ENCODE data around the gene TPM3.
"Not testable (repeated sequence)": the region's sequence is repeated elsewhere in the genome, so short reads cannot be mapped to it uniquely, and the experiment has no call there.

The TPM3 gene

DNA sequence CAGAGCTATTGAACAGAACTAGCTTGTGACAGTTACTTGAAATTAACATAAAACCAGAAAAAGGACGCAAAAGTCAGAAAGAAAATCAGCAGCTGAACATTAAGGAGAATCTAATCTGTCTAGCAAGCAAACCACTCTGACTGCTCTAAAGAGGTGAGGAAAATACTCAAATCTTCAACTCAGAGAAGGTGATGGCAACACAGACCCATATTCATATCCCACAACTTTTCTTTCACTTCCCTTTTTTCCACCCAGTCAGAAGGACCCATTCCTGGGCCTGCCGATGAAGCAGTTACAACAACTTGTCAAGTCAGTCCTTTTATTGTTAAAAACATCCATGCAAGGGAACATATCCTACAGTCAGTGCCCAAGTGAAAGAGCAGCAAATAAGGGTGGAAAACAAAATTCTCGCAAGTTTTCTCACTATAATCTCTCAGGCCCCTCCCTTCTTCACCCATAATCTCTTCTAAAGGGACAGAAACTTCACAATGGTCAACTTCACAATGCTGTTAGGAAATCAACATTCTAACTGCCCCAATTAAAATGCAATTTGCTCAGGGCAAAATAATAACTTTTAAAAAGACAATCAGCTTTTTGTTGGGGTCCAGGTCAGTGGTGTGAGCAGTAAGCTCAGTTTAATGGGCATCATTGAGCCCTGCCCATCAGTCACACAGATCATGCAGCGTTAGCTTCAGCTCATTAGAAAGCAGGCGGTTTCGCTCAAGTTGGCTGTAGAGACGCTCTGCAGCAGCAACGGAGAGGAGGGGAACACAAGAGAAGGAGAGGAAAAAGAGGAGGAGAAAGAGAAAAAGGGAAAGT, 33.4 kb downstream of the TPM3 start:
- no peak for DNase-seq

GRCh38 chr1:154157520-154158306, 34.2 kb downstream of the TPM3 start:
- DNase-seq, result peak; percentile 58

DNA sequence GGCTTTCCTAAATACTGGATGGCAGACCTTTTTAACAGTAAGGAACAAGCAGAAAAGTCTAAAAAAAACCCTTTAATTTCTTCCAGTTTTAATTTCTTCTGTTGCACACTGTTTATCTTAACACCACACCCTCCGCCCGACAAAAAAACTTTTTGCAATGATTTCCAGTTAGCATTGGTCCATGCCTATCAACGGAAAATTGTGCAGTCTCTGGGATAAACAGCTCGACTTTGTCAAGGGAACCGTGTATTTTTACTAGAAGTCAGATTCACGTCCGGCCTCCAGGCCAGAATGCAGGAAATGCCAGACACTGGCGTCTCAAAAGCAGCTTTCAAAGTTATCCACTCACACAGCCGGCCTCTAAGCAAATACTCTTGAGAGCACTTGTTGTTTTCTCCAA, 36.6 kb downstream of the TPM3 start:
- DNase-seq, result no peak

- no peak for DNase-seq
These were observed 37.2 kb downstream of the TPM3 start, which contains the start of gene NUP210L for GRCh38 chr1:154154534-154155191. NUP210L (minus strand) TSS chr1:154155073.

GRCh38 chr1:154154053-154154452, 37.8 kb downstream of the TPM3 start:
- DNase-seq, result no peak

DNA sequence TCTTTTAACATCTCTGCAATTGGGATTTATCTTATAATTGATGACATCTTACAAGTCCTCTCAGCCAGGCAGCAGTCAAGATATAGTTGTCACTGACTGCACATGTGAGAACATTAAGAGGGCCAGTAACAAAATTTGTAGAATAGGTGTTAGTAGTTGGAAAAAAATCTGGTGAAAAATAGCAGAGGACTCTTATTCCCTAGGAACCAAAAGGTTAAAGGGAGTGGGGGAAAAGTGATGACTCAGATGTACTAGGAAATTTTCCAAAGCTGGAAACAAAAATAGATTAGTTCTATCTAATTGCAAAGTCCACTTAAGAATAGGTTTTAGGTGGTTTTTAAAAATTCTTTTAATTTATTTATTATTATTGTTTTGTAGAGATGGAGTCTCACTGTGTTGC, 40.6 kb downstream of the TPM3 start:
- no peak for DNase-seq

DNA sequence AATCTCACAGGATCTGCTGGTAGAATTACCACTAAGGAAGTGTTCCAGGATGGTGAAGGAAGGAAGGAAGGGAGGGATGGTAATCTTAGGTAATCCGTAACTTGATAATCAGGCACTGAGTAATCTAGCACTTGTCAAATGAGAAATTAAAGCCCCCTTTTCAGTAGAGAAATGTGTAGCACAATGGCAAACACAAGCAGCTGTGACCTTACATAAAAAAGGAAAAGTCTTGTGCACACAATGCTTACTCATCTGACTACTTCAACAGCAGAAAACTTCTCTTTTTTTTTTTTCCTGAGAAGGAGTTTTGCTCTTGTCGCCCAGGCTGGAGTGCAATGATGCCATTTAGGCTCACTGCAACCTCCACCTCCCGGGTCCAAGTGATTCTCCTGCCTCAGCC, 43.1 kb downstream of the TPM3 start:
- no peak for DNase-seq

GRCh38 chr1:154147505-154147904, 44.4 kb downstream of the TPM3 start:
- not testable (repeated sequence) for DNase-seq

DNA sequence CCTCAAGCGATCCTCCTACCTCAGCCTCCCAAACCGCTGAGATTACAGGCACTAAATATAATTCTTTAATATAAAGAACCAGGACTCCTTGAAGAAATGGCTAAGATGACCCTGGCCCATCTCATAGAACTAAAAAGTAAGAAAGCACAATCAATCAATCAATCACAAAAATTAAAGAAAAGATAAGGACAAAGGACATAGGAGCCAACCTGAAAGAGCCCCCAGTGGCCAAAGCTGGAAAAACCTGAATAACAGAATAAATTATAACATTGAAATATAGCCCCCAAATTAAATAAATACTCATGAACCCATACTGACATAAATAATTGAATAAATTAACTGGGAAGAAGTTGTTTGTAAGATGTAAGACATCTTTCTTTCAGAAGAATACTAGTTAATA, 45.9 kb downstream of the TPM3 start:
- no peak for DNase-seq

DNA sequence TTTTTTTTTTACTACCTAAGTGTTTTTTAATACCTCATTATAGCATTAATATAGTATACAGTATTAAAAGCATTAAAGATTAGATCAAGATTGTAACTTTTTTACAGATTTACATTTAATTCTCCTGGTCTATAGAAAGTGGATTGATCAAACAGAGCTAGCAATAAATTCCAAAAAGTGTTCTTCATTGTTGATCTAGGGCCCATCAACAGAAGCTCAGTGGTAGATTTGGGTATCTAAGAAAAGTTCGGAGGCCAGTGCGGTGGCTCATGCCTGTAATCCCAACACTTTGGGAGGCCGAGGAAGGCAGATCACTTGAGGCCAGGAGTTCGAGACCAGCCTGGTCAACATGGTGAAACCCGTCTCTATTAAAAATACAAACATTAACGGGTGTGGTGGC, 49.5 kb downstream of the TPM3 start:
- DNase-seq, result no peak

DNA sequence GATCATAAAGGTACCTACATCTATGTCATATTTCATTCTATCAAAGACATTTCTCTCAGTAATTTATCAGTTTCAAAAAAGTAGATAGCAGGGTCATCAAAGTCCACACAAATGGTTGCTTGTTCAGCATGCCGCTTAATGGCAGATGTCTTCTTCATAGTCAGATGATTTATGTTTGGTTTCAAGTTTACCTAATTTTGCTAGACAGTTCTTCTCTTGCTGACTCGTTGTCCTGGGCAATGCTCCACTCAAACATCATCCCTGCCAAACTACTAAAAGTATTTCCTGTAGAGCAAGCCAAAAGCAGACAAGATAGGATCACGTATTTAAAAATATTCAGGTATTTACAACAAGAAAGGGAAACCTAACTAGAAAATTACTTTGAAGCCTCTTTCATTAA, 50.7 kb downstream of the TPM3 start:
- DNase-seq, result no peak

DNA sequence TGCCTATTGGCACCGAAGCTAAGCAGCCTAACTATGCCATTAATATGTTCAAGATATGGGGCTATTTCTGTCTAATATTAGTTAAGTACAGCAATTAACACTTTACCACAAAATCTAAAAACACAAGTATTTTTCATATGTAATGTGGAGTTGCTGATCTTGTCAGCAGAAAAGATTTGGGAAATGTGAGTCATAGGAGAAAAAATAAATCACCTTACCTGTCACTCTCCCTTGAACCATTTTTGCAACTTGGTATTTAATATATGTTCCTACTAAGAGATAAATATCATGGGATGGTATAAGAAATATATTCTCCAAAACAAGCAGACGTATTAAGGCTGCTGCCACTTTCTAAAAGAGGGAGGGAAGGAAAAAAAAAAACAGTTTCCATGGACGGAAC, 54.0 kb downstream of the TPM3 start:
- DNase-seq, result no peak

GRCh38 chr1:154133256-154133655, 58.6 kb downstream of the TPM3 start:
- DNase-seq, result no peak

- no peak for DNase-seq
These were observed 62.4 kb downstream of the TPM3 start for GRCh38 chr1:154129391-154129970.

GRCh38 chr1:154123205-154123604, 68.7 kb downstream of the TPM3 start:
- DNase-seq, result not testable (repeated sequence)

DNA sequence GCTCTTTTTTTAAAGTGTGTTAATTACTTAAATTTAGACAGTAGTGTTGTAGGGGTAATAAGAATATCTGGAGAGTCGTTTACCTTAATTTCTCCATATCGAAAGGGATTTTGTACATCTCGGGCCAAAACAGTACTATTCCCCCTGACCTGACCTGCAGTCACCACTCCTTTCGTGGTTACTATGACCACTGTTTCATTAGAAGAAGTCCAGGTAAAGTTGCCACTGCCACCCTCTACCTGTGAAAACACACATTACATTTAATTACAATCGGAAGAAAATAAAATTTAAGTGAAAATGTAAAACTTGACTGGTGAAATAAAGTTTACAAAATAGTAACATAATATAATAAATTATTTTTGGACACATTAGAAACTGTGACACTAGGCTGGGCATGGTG, 74.3 kb downstream of the TPM3 start:
- DNase-seq, result no peak

- no peak for DNase-seq
These were observed 76.7 kb downstream of the TPM3 start for GRCh38 chr1:154115180-154115579.
